Loucy (cell line): Measurements from ENCODE around the gene NSUN6.

Experiments
- H2AFZ ChIP-seq: fragments of 200-600 bp; sonication (generic); 2 replicates; pipeline ENCODE4 v1.6.0; 2016; ENCODE audit warnings: antibody characterized with exemption, mild to moderate bottlenecking, low read length, moderate library complexity
- H3F3A ChIP-seq: fragments of 200-600 bp; 2 replicates; pipeline ENCODE4 v1.6.0; 2016; ENCODE audit warnings: antibody characterized with exemption, low read depth, mild to moderate bottlenecking
- H3K27me3 ChIP-seq: fragments of 200-600 bp; sonication (generic); 2 replicates; pipeline ENCODE4 v1.6.1; 2014; ENCODE audit warnings: low read length, mild to moderate bottlenecking; ENCODE audit not compliant: insufficient read depth, poor library complexity, severe bottlenecking
- H3K36me3 ChIP-seq: fragments of 200-600 bp; sonication (generic); 2 replicates; pipeline ENCODE4 v1.6.1; 2016; ENCODE audit warnings: low read length; ENCODE audit not compliant: insufficient read depth
- H3K4me1 ChIP-seq: fragments of 200-600 bp; sonication (generic); 2 replicates; pipeline ENCODE4 v1.5.1; 2014; ENCODE audit warnings: low read length, mild to moderate bottlenecking; ENCODE audit not compliant: insufficient read depth, poor library complexity, severe bottlenecking
- H3K4me2 ChIP-seq: fragments of 200-600 bp; sonication (generic); 2 replicates; pipeline ENCODE4 v1.6.0; 2014; ENCODE audit warnings: antibody characterized with exemption, low read length, low read depth, mild to moderate bottlenecking; ENCODE audit not compliant: poor library complexity, severe bottlenecking
- H3K4me3 ChIP-seq: fragments of 200-600 bp; sonication (generic); 2 replicates; pipeline ENCODE4 v1.5.1; 2014; ENCODE audit warnings: low read length, mild to moderate bottlenecking, mixed read lengths; ENCODE audit not compliant: poor library complexity, severe bottlenecking
- H3K79me2 ChIP-seq: fragments of 200-600 bp; sonication (generic); 2 replicates; pipeline ENCODE4 v1.6.1; 2014; ENCODE audit warnings: low read length; ENCODE audit not compliant: insufficient read depth
- H3K9ac ChIP-seq: fragments of 200-600 bp; sonication (generic); 2 replicates; pipeline ENCODE4 v1.6.0; 2014; ENCODE audit warnings: mild to moderate bottlenecking, low read depth, low read length, moderate library complexity; ENCODE audit not compliant: poor library complexity, severe bottlenecking
- H3K9me2 ChIP-seq: fragments of 200-600 bp; sonication (generic); replicated peaks from 2 replicates; pipeline ENCODE4 v1.6.1; 2016; ENCODE audit warnings: low read depth, low read length, mixed read lengths
- H3K9me3 ChIP-seq: fragments of 200-600 bp; sonication (generic); 2 replicates; pipeline ENCODE4 v1.6.1; 2014; ENCODE audit warnings: mild to moderate bottlenecking, antibody characterized with exemption, low read length, low read depth; ENCODE audit not compliant: insufficient read depth
- H4K20me1 ChIP-seq: fragments of 200-600 bp; sonication (generic); 2 replicates; pipeline ENCODE4 v1.6.0; 2014; ENCODE audit warnings: antibody characterized with exemption, low read length, mild to moderate bottlenecking; ENCODE audit not compliant: insufficient read depth, poor library complexity, severe bottlenecking
- EZH2phosphoT487 ChIP-seq: fragments of 200-600 bp; IDR thresholded peaks from 2 replicates; pipeline ENCODE4 v1.6.1; 2018; ENCODE audit warnings: antibody characterized with exemption, mild to moderate bottlenecking, moderate library complexity, borderline replicate concordance
- TF ChIP-seq, protein P1 (sequence below): fragments of 200-600 bp; sonication (generic); conservative IDR thresholded peaks from 2 replicates; pipeline ENCODE4 v1.5.1; 2014; ENCODE audit warnings: mild to moderate bottlenecking, antibody characterized with exemption, low read length

NSUN6 gene

GRCh38 chr10:18514537-18514936, 136.8 kb downstream of the NSUN6 start:
- H3F3A ChIP-seq, result no peaks in the 10 kb centered on the region
- no peaks in the 10 kb centered on the region for H3K4me1 ChIP-seq
- H3K9ac ChIP-seq, result no peak overlapping the region
- no peak for TF ChIP-seq EZH2phosphoT487
- TF ChIP-seq, protein P1, sequence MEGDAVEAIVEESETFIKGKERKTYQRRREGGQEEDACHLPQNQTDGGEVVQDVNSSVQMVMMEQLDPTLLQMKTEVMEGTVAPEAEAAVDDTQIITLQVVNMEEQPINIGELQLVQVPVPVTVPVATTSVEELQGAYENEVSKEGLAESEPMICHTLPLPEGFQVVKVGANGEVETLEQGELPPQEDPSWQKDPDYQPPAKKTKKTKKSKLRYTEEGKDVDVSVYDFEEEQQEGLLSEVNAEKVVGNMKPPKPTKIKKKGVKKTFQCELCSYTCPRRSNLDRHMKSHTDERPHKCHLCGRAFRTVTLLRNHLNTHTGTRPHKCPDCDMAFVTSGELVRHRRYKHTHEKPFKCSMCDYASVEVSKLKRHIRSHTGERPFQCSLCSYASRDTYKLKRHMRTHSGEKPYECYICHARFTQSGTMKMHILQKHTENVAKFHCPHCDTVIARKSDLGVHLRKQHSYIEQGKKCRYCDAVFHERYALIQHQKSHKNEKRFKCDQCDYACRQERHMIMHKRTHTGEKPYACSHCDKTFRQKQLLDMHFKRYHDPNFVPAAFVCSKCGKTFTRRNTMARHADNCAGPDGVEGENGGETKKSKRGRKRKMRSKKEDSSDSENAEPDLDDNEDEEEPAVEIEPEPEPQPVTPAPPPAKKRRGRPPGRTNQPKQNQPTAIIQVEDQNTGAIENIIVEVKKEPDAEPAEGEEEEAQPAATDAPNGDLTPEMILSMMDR, result no peak
- H3K4me2 ChIP-seq, result no peak overlapping the region
- H3K27me3 ChIP-seq, result no peaks in the 10 kb centered on the region
- H4K20me1 ChIP-seq, result no peaks in the 10 kb centered on the region
- no peak overlapping the region for H2AFZ ChIP-seq
- H3K9me3 ChIP-seq, result no peaks in the 10 kb centered on the region
- H3K36me3 ChIP-seq, result no peaks in the 10 kb centered on the region
- no peak overlapping the region for H3K4me3 ChIP-seq
- H3K79me2 ChIP-seq, result no peaks in the 10 kb centered on the region
- no peaks in the 10 kb centered on the region for H3K9me2 ChIP-seq

DNA sequence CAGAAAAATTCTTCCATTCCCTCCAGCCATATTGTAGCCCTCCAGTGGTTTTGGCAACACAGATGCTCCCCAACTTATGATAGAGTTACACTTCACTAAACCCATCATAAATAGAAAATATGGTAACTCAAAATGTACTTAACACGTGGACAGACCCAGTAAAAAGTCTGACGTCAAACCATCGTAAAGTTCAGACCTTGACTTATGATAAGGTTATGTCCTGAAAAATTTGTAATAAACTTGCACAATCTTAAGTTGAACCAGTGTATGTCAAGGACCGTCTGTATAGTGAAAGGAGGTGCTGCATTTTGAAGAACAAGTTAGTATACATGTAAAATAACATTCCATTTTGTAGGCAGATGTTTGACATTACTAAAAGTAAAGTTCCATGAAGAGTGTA, 142.8 kb downstream of the NSUN6 start:
- no peaks in the 10 kb centered on the region for H3K27me3 ChIP-seq
- no peak overlapping the region for H2AFZ ChIP-seq
- H3F3A ChIP-seq, result no peaks in the 10 kb centered on the region
- no peaks in the 10 kb centered on the region for H4K20me1 ChIP-seq
- no peaks in the 10 kb centered on the region for H3K36me3 ChIP-seq
- TF ChIP-seq, protein P1, result no peak
- TF ChIP-seq EZH2phosphoT487, result no peak
- H3K9me3 ChIP-seq, result no peaks in the 10 kb centered on the region
- H3K4me1 ChIP-seq, result no peaks in the 10 kb centered on the region
- H3K4me3 ChIP-seq, result no peak overlapping the region
- H3K9me2 ChIP-seq, result no peaks in the 10 kb centered on the region
- H3K9ac ChIP-seq, result no peak overlapping the region
- H3K4me2 ChIP-seq, result no peak overlapping the region
- no peaks in the 10 kb centered on the region for H3K79me2 ChIP-seq

- Histone ChIP-seq H3F3A (no peaks in the 10 kb centered on the region), H3K4me2 (no peak overlapping the region), H3K4me3 (no peak overlapping the region), H3K79me2 (no peaks in the 10 kb centered on the region), H3K9ac (no peak overlapping the region), H3K27me3 (no peaks in the 10 kb centered on the region), H3K4me1 (no peaks in the 10 kb centered on the region), H2AFZ (no peak overlapping the region), H4K20me1 (no peaks in the 10 kb centered on the region), H3K9me3 (no peaks in the 10 kb centered on the region), H3K9me2 (no peaks in the 10 kb centered on the region), H3K36me3 (no peaks in the 10 kb centered on the region)
- TF ChIP-seq, protein P1, result no peak
- TF ChIP-seq EZH2phosphoT487, result no peak
Measured at GRCh38 chr10:18505456-18506118, 145.8 kb downstream of the NSUN6 start.
